Neural crest cell (in vitro differentiated cells): Measurements from ENCODE around the gene CCL17. TPM values are rescaled to one million over a fixed set of nuclear protein-coding genes. Genes with fewer than 3 reads are reported as not detected.
A peak's percentile ranks its signal among the peaks of the same experiment; 100 is the strongest.

ENCODE experiments used
- DNase-seq: peaks from one replicate; pipeline ENCODE4 v3.0.0; 2021; ENCODE audit warnings: low read depth, mixed read lengths, low spot score
- H3K27ac Mint-ChIP-seq: one replicate; pipeline ENCODE4 v1.8.0; 2021; ENCODE audit warnings: mild to moderate bottlenecking, mixed read lengths; ENCODE audit not compliant: unreplicated experiment
- H3K27me3 Mint-ChIP-seq: 2 replicates; pipeline ENCODE4 v1.8.0; 2021; ENCODE audit warnings: low read depth, mild to moderate bottlenecking, mixed read lengths
- H3K36me3 Mint-ChIP-seq: 2 replicates; pipeline ENCODE4 v1.8.0; 2021; ENCODE audit warnings: low read depth, mild to moderate bottlenecking, mixed read lengths
- H3K4me1 Mint-ChIP-seq: 2 replicates; pipeline ENCODE4 v1.8.0; 2021; ENCODE audit warnings: mixed read lengths
- H3K4me3 Mint-ChIP-seq: one replicate; pipeline ENCODE4 v1.8.0; 2021; ENCODE audit warnings: mild to moderate bottlenecking, mixed read lengths
- H3K9me3 Mint-ChIP-seq: 2 replicates; pipeline ENCODE4 v1.8.0; 2021; ENCODE audit warnings: mixed read lengths
- long read RNA-seq: library from polyadenylated mRNA; unstranded; transcript quantifications from one replicate; pipeline ENCODE4 v2.0.0, GENCODE V29; 2020
- total RNA-seq: library from RNA; stranded (reverse); gene quantifications from 2 replicates; pipeline ENCODE4 v1.2.1, GENCODE V29; 2021
- TF ChIP-seq, protein P1 (sequence below): fragments of 200-600 bp; sonication (generic); conservative IDR thresholded peaks from 2 replicates; pipeline ENCODE4 v1.5.0; 2021; ENCODE audit warnings: antibody characterized with exemption, mild to moderate bottlenecking

CCL17 gene
- total RNA-seq: not detected in 2 replicates
- long read RNA-seq: 0 reads

- TF ChIP-seq, protein P1, sequence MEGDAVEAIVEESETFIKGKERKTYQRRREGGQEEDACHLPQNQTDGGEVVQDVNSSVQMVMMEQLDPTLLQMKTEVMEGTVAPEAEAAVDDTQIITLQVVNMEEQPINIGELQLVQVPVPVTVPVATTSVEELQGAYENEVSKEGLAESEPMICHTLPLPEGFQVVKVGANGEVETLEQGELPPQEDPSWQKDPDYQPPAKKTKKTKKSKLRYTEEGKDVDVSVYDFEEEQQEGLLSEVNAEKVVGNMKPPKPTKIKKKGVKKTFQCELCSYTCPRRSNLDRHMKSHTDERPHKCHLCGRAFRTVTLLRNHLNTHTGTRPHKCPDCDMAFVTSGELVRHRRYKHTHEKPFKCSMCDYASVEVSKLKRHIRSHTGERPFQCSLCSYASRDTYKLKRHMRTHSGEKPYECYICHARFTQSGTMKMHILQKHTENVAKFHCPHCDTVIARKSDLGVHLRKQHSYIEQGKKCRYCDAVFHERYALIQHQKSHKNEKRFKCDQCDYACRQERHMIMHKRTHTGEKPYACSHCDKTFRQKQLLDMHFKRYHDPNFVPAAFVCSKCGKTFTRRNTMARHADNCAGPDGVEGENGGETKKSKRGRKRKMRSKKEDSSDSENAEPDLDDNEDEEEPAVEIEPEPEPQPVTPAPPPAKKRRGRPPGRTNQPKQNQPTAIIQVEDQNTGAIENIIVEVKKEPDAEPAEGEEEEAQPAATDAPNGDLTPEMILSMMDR: no peak
- H3K27ac Mint-ChIP-seq: peak within 1 kb of the TSS; percentile 25
- H3K4me3 Mint-ChIP-seq: no peak within 1 kb of the TSS
- H3K27me3 Mint-ChIP-seq: peaks cover 16% of the 10 kb centered on the region
- no peaks in the 10 kb centered on the region for H3K9me3 Mint-ChIP-seq
- no peaks in the 10 kb centered on the region for H3K36me3 Mint-ChIP-seq
- peaks cover 4% of the 10 kb centered on the region for H3K4me1 Mint-ChIP-seq
- no peak for DNase-seq
Measured at GRCh38 chr16:57403965-57404817, at the start of gene CCL17. Gene CCL17, plus strand, starts transcription at chr16:57404767. Its CDS starts 9,166 bp downstream, at chr16:57413933.

DNA sequence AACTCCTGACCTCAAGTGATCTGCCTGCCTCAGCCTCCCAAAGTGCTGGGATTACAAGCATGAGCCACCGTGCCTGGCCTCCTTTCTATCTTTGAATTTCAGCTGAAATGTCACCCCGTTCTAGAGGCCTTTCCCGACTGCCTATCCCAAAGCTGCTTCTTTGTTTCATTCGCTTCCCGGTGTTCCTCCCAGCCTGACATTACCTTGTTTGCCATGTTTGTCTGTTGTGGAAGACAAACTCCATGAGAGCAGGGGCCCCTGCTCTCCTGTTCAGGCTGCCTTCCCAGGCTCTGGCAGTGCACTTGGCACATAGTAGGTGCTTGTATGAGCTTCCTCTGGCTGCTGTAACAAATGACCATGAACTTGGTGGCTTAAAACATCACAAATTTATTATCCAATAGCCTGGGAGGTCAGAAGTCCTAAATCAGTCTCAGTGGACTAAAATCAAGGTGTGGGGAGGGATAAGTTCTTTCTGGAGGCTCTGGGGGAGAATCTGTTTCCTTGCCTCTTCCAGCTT lies 48.6 kb upstream of the CCL17 start:
- Mint-ChIP-seq H3K9me3 (no peaks in the 10 kb centered on the region), H3K36me3 (no peaks in the 10 kb centered on the region), H3K27me3 (peaks cover 7% of the 10 kb centered on the region), H3K4me3 (no peak overlapping the region), H3K4me1 (no peaks in the 10 kb centered on the region), H3K27ac (no peak overlapping the region)
- TF ChIP-seq, protein P1: no peak
- no peak for DNase-seq

DNA sequence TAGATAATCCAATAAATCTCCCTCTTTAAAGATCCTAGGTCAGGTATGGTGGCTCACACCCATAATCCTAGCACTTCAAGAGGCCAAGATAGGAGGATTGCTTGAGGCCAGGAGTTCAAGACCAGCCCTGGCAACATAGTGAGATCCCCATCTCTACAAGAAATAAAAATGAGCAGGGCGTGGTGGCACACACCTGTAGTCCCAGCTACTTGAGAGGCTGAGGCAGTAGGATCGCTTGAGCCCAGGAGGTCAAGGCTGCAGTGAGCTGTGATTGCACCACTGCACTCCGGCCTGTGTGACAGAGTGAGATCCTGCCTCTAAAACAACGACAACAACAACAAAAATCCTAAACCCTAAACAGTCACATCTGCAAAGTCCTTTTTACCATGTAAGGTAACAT lies 48.0 kb upstream of the CCL17 start:
- H3K4me3 Mint-ChIP-seq: no peak overlapping the region
- H3K27me3 Mint-ChIP-seq: peaks cover 7% of the 10 kb centered on the region
- H3K9me3 Mint-ChIP-seq: no peaks in the 10 kb centered on the region
- DNase-seq: no peak
- no peaks in the 10 kb centered on the region for H3K4me1 Mint-ChIP-seq
- no peaks in the 10 kb centered on the region for H3K36me3 Mint-ChIP-seq
- H3K27ac Mint-ChIP-seq: no peak overlapping the region
- TF ChIP-seq, protein P1: no peak

DNA sequence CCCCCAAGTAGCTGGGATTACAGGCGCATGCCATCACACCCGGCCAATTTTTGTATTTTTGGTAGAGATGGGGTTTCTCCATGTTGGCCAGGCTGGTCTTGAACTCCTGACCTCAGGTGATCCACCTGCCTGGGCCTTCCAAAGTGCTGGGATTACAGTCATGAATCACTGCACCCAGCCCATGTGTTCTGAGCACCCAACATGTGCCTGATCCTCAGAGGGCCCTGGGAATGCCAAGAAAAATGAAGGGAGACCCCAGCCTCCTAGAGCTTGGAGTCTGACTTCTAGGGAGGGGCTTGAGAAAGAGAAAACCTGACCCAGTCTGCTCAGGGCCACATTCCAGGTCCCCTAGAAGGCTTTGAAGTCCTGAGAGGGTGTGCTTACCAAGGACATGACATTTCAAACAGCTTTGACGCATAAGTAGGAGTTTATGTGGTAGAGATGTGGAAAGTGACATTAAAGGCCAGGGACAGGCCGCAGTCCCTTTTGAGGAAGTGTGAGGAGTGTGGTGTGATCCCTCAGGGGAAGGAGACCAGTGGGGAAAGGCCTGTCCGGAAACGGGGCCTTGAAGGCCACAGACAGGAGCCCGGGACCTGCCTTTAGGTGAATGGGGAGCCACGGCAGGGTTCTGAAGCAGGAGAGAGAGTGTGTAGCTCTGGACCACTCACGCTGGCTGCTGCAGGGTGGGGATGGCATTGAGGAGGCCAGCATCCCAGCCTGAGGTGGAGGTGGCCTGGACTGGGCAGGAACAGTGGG lies 47.1 kb upstream of the CCL17 start:
- H3K36me3 Mint-ChIP-seq: no peaks in the 10 kb centered on the region
- DNase-seq: no peak
- H3K27ac Mint-ChIP-seq: no peak overlapping the region
- H3K4me3 Mint-ChIP-seq: no peak overlapping the region
- peaks cover 3% of the 10 kb centered on the region for H3K27me3 Mint-ChIP-seq
- H3K4me1 Mint-ChIP-seq: no peaks in the 10 kb centered on the region
- no peaks in the 10 kb centered on the region for H3K9me3 Mint-ChIP-seq
- TF ChIP-seq, protein P1: no peak

DNA sequence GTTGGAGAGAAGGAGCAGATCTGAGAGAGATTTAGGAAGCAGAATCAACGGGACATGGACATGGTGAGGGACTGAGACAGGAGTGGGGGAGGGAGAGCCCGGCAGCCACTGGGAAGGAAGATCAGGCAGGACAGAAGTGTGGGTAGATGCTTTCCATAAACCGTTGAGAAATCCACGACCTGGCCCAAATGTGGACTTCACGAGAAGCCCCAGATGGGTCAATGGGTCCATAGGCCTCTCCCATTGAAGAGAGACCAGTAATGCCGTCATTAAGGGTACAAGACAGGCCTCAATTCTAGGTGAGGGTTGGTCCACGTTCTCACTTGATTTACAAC lies 46.5 kb upstream of the CCL17 start:
- Mint-ChIP-seq H3K27me3 (peaks cover 2% of the 10 kb centered on the region), H3K4me1 (no peaks in the 10 kb centered on the region), H3K4me3 (no peak overlapping the region), H3K9me3 (no peaks in the 10 kb centered on the region), H3K36me3 (no peaks in the 10 kb centered on the region), H3K27ac (no peak overlapping the region)
- TF ChIP-seq, protein P1: no peak
- no peak for DNase-seq
